ENCODE data around the gene MLF2. TPM values are rescaled to one million over a fixed set of nuclear protein-coding genes. Genes with fewer than 3 reads are reported as not detected.

Gene MLF2
- total and polyA plus RNA-seq, 9 of the 15 experiments (the other 6 are each of a cell fraction or from before 2014, with no cell fraction given), result 11.4 to 190 (median 139) TPM

GRCh38 chr12:6753772-6754356 is 923 bp upstream of the MLF2 start (continued):
- TF ChIP-seq RAD21 (CRISPR knock-in tag; conservative IDR thresholded peaks at IDR 0.05 in 1 of 2, IDR thresholded peaks at IDR 0.05 in 1 of 2) (peak; percentile 94 to 95), ELK3 (CRISPR knock-in tag; IDR thresholded peaks at IDR 0.05) (no peak), NRF1 (conservative IDR thresholded peaks at IDR 0.05 in 1 of 2, IDR thresholded peaks at IDR 0.05 in 1 of 2) (0 out of 4 replicates have a peak, but pooled peaks have one; percentile 2 to 18), E2F8 (IDR thresholded peaks at IDR 0.05; ENCODE audit: low read depth, partially characterized antibody) (peak; percentile 0), TBL1XR1 (IDR thresholded peaks at IDR 0.05; ENCODE audit: low read length in 2 of 2) (no peak; a peak in 1 of 4 replicates), ARID2 (IDR thresholded peaks at IDR 0.05) (peak; percentile 83; the same call in 1 of the 2 replicates), RBM34 (IDR thresholded peaks at IDR 0.05; ENCODE audit: borderline replicate concordance, insufficient read depth, low read length) (no peak), ZNF592 (IDR thresholded peaks at IDR 0.05) (0 out of 2 replicates have a peak, but pooled peaks have one; percentile 32), RB1 (IDR thresholded peaks at IDR 0.05; ENCODE audit: low read depth) (0 out of 2 replicates have a peak, but pooled peaks have one; percentile 48), CREB3L1 (IDR thresholded peaks at IDR 0.05; ENCODE audit: borderline replicate concordance, low read depth) (0 out of 2 replicates have a peak, but pooled peaks have one; percentile 5), PKNOX1 (IDR thresholded peaks at IDR 0.05) (no peak), ZNF584 (CRISPR knock-in tag; IDR thresholded peaks at IDR 0.05; ENCODE audit: low read depth) (no peak), ZBTB33 (CRISPR knock-in tag; IDR thresholded peaks at IDR 0.05) (0 out of 2 replicates have a peak, but pooled peaks have one; percentile 9)

All from K562 (cell line).